GM19468 (cell line): ENCODE results near the gene OR51G1.
"Not testable (repeated sequence)": the region's sequence is repeated elsewhere in the genome, so short reads cannot be mapped to it uniquely, and the experiment has no call there.

Source experiments
- ATAC-seq: cut with Tn5 transposase; IDR thresholded peaks from one replicate; pipeline ENCODE4 v1.9.1; 2021; ENCODE audit warnings: mild to moderate bottlenecking, moderate library complexity, moderate number of reproducible peaks; ENCODE audit not compliant: unreplicated experiment; ENCODE audit errors: extremely low read depth

The OR51G1 gene

DNA sequence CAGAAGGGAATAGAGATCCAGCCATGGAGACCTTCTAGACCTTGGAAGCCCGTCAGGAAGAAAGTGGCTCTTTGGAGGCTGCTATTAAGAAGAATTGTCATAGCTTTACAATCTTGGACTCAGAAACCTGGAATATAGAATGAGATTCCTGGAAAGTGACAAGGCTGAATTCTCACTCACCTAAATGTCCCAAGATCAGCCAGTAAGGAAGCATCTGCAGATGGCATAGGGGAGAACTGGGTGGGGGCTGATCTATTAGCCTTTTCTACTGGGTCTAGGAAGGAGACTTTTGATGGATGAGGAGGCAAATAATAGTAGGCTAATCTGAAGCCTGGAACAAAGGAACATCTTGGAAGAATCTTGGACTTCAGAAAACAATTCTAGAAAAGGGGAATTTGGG, at the start of gene OR51G1:
Gene OR51G1, minus strand, starts transcription at position 101 of the 400 bp plus-strand sequence. Its CDS starts 0 bp downstream, at position 101.
- ATAC-seq = no peak

GRCh38 chr11:4962816-4963215, 38.7 kb upstream of the OR51G1 start:
- no peak for ATAC-seq

DNA sequence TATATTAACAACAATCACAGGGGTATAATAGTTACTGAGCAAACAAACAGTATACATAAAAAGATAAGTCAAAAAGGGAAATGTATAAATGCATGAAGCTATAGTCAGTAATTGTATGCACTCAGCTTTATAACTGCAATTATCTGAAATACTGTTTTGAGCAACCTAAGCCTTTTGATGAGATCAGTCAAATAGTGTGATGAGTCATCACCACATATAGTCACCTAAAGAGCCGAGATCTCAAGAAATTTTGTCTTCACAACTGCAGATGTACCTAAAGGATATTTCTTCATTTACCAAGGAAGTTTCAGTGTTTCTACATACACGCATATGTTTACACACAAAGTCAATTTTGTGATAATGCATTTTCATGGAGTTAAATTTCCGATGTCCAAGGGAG, 36.7 kb upstream of the OR51G1 start:
- no peak for ATAC-seq

- no peak for ATAC-seq
Measured at GRCh38 chr11:4957396-4957795, 33.3 kb upstream of the OR51G1 start.

DNA sequence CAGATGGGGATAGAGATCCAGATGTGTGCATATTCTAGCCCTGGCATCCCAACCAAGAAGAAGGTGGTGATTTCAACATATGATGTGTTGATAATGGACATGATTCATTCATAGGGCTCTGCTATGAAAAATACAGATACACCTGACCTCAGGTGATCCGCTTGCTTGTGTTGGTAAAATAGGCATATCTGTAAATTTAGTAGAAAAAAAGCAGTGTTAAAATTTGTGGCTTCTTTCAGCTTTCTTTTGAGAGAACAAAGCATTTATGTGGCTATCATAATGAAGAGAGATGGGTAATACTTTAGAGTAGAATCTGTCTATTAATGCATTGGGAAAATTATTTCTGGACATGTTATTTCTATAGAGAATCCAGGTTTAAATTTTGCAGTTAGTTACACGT, 31.5 kb upstream of the OR51G1 start, which contains the start of gene OR51A2:
Gene OR51A2, minus strand, starts transcription at position 101 of the 400 bp plus-strand sequence. Its CDS starts 0 bp downstream, at position 101.
- not testable (repeated sequence) for ATAC-seq

- ATAC-seq = no peak
Measured at GRCh38 chr11:4947505-4947904, 23.4 kb upstream of the OR51G1 start, which contains the start of gene OR51A4. OR51A4 (minus strand) TSS chr11:4947605; CDS start chr11:4947100, 505 bp downstream.

- no peak for ATAC-seq
Measured at GRCh38 chr11:4936745-4937144, 12.6 kb upstream of the OR51G1 start.

- no peak for ATAC-seq
Measured at GRCh38 chr11:4932751-4933150, 8.6 kb upstream of the OR51G1 start.

DNA sequence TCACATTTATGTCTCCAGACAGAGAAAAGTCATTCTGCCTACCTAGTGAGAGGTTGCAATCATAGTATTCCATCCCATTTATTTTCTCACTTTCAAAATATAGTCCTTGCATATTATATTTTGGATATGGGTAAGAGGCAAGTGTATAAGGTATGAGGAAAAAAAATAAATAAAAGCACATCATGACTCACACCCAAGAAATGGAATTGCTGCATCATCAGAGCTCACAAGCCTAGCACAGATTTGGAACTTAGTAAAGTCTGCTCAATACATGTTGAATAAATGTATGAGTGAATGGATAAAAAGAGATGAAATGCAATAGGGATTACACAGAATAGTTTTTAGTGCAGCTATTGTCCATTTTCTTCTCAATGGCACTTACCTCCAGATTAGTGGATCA, 2.5 kb upstream of the OR51G1 start:
- ATAC-seq = no peak

DNA sequence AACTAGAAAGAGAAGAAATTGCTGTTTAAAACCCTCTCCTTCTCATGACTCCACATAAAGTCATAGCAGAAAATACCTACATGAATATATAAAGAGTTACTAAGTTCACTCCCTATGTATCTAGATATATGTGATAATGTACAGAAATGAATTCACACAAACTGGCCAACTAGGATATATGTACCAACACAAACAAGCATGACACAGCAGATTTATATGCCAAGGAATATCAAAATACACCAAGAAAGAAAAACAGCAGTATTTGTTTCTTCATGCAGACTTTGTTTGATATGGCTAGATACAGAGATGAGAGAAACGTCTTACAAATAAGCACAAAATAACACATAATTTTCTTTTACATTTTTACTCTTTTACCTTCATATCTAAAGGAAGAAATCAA, 1.8 kb downstream of the OR51G1 start:
- ATAC-seq = no peak

GRCh38 chr11:4921796-4922195, 2.3 kb downstream of the OR51G1 start:
- ATAC-seq = no peak

- no peak for ATAC-seq
Measured at GRCh38 chr11:4919250-4919649, 4.9 kb downstream of the OR51G1 start, which contains the start of gene OR51G2. OR51G2 (minus strand) TSS chr11:4919350; CDS start chr11:4915663, 3,687 bp downstream.

DNA sequence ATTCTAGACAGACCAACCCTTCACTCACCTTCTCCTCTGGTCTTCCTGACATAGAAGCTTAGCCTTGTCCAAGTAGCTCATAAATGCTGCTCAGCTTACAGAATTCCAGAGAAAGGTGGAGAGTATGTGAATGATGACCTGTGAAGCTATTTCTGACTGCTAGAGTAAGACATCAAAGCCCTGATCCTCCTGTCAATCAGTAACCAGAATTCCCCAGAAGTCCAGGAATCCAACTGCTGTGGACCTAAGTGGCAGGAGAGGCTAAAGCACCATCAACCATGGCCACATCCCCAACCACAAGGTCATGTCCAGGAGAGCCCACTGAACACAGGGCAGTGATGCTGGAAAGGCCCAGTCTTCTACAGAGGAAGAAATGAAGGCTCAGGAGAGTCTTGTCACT, 7.6 kb downstream of the OR51G1 start:
- no peak for ATAC-seq

DNA sequence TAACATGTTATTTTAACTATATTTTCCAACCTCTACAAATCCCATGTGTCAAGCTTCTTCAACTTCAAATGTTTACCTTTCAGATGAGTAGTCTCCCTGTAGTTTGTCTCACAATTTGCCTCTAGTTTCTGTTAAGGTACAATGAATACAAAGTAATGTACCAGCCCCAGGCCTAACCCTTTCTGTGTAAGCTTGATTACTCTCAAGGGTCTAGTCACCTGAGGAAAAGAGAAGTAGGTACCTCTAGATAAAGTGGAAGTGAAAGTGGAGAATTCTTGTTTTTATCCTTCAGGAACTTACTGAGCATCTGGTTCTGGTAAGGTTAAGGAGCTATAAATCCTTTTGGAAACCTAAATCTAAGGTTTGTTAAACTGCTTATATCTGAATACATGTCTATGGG, 20.7 kb downstream of the OR51G1 start, which contains the start of gene OR51A7:
Gene OR51A7, plus strand, starts transcription at position 300 of the 400 bp plus-strand sequence. CDS start 3,587 bp downstream, outside the sequence.
- ATAC-seq = no peak

- ATAC-seq = no peak
Measured at GRCh38 chr11:4891996-4892640, 32.0 kb downstream of the OR51G1 start.

- no peak for ATAC-seq
Measured at GRCh38 chr11:4890279-4890678, 33.9 kb downstream of the OR51G1 start.

GRCh38 chr11:4887591-4887990, 36.5 kb downstream of the OR51G1 start:
- ATAC-seq = no peak

GRCh38 chr11:4886186-4886585, 38.0 kb downstream of the OR51G1 start:
- no peak for ATAC-seq

DNA sequence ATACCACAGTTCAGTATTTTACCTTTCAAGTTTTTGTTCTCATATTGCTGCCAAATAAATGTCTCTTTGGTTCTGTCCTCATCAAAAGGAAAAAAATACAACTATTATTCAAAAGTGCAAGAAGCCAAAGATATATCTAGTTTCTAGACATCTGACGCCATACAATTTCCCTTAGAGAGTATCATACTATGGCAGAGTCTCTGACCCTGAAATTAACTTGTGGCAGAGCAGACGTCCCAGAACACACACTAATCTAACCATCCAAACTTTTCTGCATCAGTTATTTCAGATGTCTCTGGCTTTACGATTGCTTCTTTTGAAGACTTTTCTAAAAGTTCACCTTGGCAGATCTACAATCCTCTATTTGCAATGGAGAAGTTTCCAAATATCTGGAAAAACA, 39.8 kb downstream of the OR51G1 start:
- ATAC-seq = no peak

GRCh38 chr11:4882543-4882942, 41.6 kb downstream of the OR51G1 start:
- no peak for ATAC-seq

GRCh38 chr11:4881860-4882500, 42.2 kb downstream of the OR51G1 start, which contains the start of gene OR51T1:
OR51T1 (plus strand) TSS chr11:4881900; CDS start chr11:4881900, 0 bp downstream.
- ATAC-seq = no peak
